H1 (cell line): ENCODE measurements around the gene CERS1.

Experiments used
- POLR2AphosphoS5 ChIP-seq: IDR thresholded peaks from 2 replicates; pipeline ENCODE4 v1.6.1; 2011; ENCODE audit warnings: low read depth, low read length
- RAD21 ChIP-seq, 2 experiments: IDR thresholded peaks in 1 of 2; conservative IDR thresholded peaks in 1 of 2; 2 replicates each; pipeline ENCODE4 v1.6.1; 2011; ENCODE audit warnings: low read depth in 2 of 2, low read length in 2 of 2, improper control_type of control experiment in 1 of 2, inconsistent platforms in 1 of 2, mild to moderate bottlenecking in 1 of 2, moderate library complexity in 1 of 2
- YY1 ChIP-seq: IDR thresholded peaks from 2 replicates; pipeline ENCODE4 v1.6.1; 2011; ENCODE audit warnings: low read depth, mild to moderate bottlenecking, low read length
- TF ChIP-seq, protein P1 (sequence below), 3 experiments: IDR thresholded peaks; 1 replicate in 2 of 3; 2 replicates in 1 of 3; pipeline versions ENCODE4 v1.5.1 to v1.6.1; 2011; ENCODE audit warnings: low read length in 3 of 3, mild to moderate bottlenecking in 3 of 3, inconsistent platforms in 2 of 3, low read depth in 1 of 3, moderate library complexity in 1 of 3; ENCODE audit not compliant: insufficient read depth in 1 of 3; ENCODE audit errors: control extremely low read depth in 1 of 3

DNA sequence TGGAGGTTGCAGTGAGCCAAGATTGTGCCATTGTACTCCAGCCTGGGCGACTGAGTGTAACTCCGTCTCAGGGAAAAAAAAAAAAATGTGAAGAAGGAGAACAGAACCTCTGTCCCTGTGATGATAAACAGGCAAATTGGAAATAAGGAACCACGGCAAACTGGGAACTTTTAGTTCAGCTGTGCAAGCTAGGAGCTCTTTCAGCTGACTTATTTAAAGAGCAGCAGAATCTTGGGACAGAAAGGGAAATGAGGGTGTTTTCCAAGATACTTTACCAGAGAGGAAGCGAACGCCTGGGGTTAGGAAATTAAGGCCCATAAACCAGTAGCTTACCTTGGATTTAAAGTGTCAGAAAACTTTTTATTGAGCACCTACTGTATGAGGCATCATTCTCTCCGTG is 67.2 kb downstream of the CERS1 start:
- TF ChIP-seq, protein P1, sequence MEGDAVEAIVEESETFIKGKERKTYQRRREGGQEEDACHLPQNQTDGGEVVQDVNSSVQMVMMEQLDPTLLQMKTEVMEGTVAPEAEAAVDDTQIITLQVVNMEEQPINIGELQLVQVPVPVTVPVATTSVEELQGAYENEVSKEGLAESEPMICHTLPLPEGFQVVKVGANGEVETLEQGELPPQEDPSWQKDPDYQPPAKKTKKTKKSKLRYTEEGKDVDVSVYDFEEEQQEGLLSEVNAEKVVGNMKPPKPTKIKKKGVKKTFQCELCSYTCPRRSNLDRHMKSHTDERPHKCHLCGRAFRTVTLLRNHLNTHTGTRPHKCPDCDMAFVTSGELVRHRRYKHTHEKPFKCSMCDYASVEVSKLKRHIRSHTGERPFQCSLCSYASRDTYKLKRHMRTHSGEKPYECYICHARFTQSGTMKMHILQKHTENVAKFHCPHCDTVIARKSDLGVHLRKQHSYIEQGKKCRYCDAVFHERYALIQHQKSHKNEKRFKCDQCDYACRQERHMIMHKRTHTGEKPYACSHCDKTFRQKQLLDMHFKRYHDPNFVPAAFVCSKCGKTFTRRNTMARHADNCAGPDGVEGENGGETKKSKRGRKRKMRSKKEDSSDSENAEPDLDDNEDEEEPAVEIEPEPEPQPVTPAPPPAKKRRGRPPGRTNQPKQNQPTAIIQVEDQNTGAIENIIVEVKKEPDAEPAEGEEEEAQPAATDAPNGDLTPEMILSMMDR (IDR thresholded peaks at IDR 0.05; ENCODE audit: control extremely low read depth in 1 of 3, insufficient read depth in 1 of 3, low read depth in 1 of 3, low read length in 3 of 3), result no peak
- TF ChIP-seq POLR2AphosphoS5, result no peak
- TF ChIP-seq RAD21 (IDR thresholded peaks at IDR 0.05 in 1 of 2, conservative IDR thresholded peaks at IDR 0.05 in 1 of 2; ENCODE audit: low read depth in 2 of 2, low read length in 2 of 2), result no peak
- no peak for TF ChIP-seq YY1
